Vagina (tissue), 2 donors: Measurements from ENCODE around the gene SREBF2. TPM values are rescaled to one million over a fixed set of nuclear protein-coding genes. Genes with fewer than 3 reads are reported as not detected.

Experiments
- DNase-seq, 2 donors: peaks; one replicate each; pipeline ENCODE4 v3.0.0-alpha.2; 2017; ENCODE audit errors: extremely low spot score in 2 of 2
- H3K27ac ChIP-seq: fragments of 200-600 bp; sonication (generic); one replicate; pipeline ENCODE4 v1.5.1; 2019
- H3K27me3 ChIP-seq: fragments of 200-600 bp; sonication (generic); one replicate; pipeline ENCODE4 v1.5.1; 2019
- H3K36me3 ChIP-seq, 2 donors: fragments of 200-600 bp; sonication (generic); one replicate each; pipeline ENCODE4 v1.5.1; 2017 to 2019
- H3K4me1 ChIP-seq: fragments of 200-600 bp; sonication (generic); one replicate; pipeline ENCODE4 v1.5.1; 2019
- H3K4me3 ChIP-seq, 2 donors: fragments of 200-600 bp; sonication (generic); 1 replicate in 1 of 2; 2 replicates in 1 of 2; pipeline ENCODE4 v1.5.1; 2016 to 2019
- H3K9me3 ChIP-seq: fragments of 200-600 bp; sonication (generic); one replicate; pipeline ENCODE4 v1.5.1; 2019
- CTCF ChIP-seq, 3 experiments: fragments of 450-650 bp in 2 of 3; fragments of 200-600 bp in 1 of 3; sonication (generic) in 1 of 3; IDR thresholded peaks; one replicate each; pipeline ENCODE4 v1.5.1; 2017 to 2019; ENCODE audit warnings: antibody characterized with exemption in 3 of 3, mild to moderate bottlenecking in 2 of 3, moderate library complexity in 2 of 3
- POLR2A ChIP-seq, 2 donors: fragments of 450-650 bp; IDR thresholded peaks; one replicate each; pipeline ENCODE4 v1.6.1; 2017; ENCODE audit warnings: antibody characterized with exemption in 2 of 2, mild to moderate bottlenecking in 2 of 2, moderate library complexity in 2 of 2
- POLR2AphosphoS5 ChIP-seq, 2 donors: sonication (generic); formaldehyde crosslinking; IDR thresholded peaks; one replicate each; pipeline ENCODE4 v1.9.0; 2017; ENCODE audit warnings: antibody characterized with exemption in 2 of 2, mild to moderate bottlenecking in 2 of 2, low read depth in 1 of 2; ENCODE audit not compliant: insufficient read depth in 1 of 2
- intact Hi-C: fragments of 100-400 bp; cut with DNase I; formaldehyde crosslinking; loops from one replicate; pipeline ENCODE4 v1.15.1; 2023
- total RNA-seq: library from RNA; depleted of rRNA; stranded (reverse); fragments of >200 nt; gene quantifications from one replicate; pipeline ENCODE4 v1.2.3, GENCODE V29; 2016

SREBF2 gene
- total RNA-seq, 1 donor from 2014 or later, result 98.0 TPM

- Histone ChIP-seq H3K9me3 (no peaks in the 10 kb centered on the region), H3K27ac (no peak overlapping the region), H3K4me3 (no peak overlapping the region), H3K4me1 (peaks cover 12% of the 10 kb centered on the region), H3K27me3 (no peaks in the 10 kb centered on the region), H3K36me3 (peaks cover 0 to 60% of the 10 kb centered on the region in 2 donors)
- TF ChIP-seq POLR2A (IDR thresholded peaks at IDR 0.05), result no peak
- no peak for TF ChIP-seq CTCF (IDR thresholded peaks at IDR 0.05)
- no peak for DNase-seq
- intact Hi-C loops, result no loop called here
Measured at GRCh38 chr22:41905411-41906202, 72.7 kb downstream of the SREBF2 start.

- H3K27ac ChIP-seq, result no peak overlapping the region
- TF ChIP-seq CTCF (IDR thresholded peaks at IDR 0.05) (no peak), POLR2A (IDR thresholded peaks at IDR 0.05) (no peak), POLR2AphosphoS5 (IDR thresholded peaks at IDR 0.05; ENCODE audit: insufficient read depth in 1 of 2, low read depth in 1 of 2) (no peak)
- H3K27me3 ChIP-seq, result peaks cover 3% of the 10 kb centered on the region
- peaks cover 20% of the 10 kb centered on the region for H3K4me1 ChIP-seq
- intact Hi-C loops, result no loop called here
- no peak for DNase-seq
- H3K4me3 ChIP-seq, result no peak overlapping the region
- H3K36me3 ChIP-seq, result peaks cover 0 to 48% of the 10 kb centered on the region in 2 donors
- H3K9me3 ChIP-seq, result no peaks in the 10 kb centered on the region
Measured at GRCh38 chr22:41906822-41907221, 73.9 kb downstream of the SREBF2 start.

- intact Hi-C loops, result no loop called here
- no peak for TF ChIP-seq CTCF (IDR thresholded peaks at IDR 0.05)
- no peak for TF ChIP-seq POLR2AphosphoS5 (IDR thresholded peaks at IDR 0.05; ENCODE audit: insufficient read depth in 1 of 2, low read depth in 1 of 2)
- TF ChIP-seq POLR2A (IDR thresholded peaks at IDR 0.05), result no peak
- Histone ChIP-seq H3K27me3 (peaks cover 5% of the 10 kb centered on the region), H3K4me1 (peaks cover 20% of the 10 kb centered on the region), H3K27ac (no peak overlapping the region), H3K4me3 (no peak overlapping the region), H3K9me3 (no peaks in the 10 kb centered on the region), H3K36me3 (peaks cover 0 to 39% of the 10 kb centered on the region in 2 donors)
- DNase-seq, result no peak
Measured at GRCh38 chr22:41907436-41908401, 74.8 kb downstream of the SREBF2 start.

GRCh38 chr22:41908411-41909309, 75.8 kb downstream of the SREBF2 start:
- no peak for DNase-seq
- H3K9me3 ChIP-seq, result no peaks in the 10 kb centered on the region
- peaks cover 11% of the 10 kb centered on the region for H3K27me3 ChIP-seq
- H3K36me3 ChIP-seq, result peaks cover 0 to 30% of the 10 kb centered on the region in 2 donors
- no peak overlapping the region for H3K27ac ChIP-seq
- H3K4me1 ChIP-seq, result peaks cover 20% of the 10 kb centered on the region
- TF ChIP-seq POLR2A (IDR thresholded peaks at IDR 0.05) (no peak), CTCF (IDR thresholded peaks at IDR 0.05) (no peak), POLR2AphosphoS5 (IDR thresholded peaks at IDR 0.05; ENCODE audit: insufficient read depth in 1 of 2, low read depth in 1 of 2) (no peak)
- intact Hi-C loops, result no loop called here
- no peak overlapping the region for H3K4me3 ChIP-seq
